Adipose tissue (tissue), 3 donors: Measurements from ENCODE around the gene TIFAB. TPM values are rescaled to one million over a fixed set of nuclear protein-coding genes. Genes with fewer than 3 reads are reported as not detected.

ENCODE experiments used
- H3K27ac ChIP-seq: one replicate; pipeline ENCODE4 v1.5.1; 2013; ENCODE audit warnings: low read depth, low read length
- WGBS, 3 donors: extraction: QIAGEN DNeasy Blood & Tissue Kit; methylation state at CpG; one replicate each; pipeline ENCODE4 v1.1.7; 2013; 5-methylcytosine and 5-hydroxymethylcytosine counted together
- polyA plus RNA-seq, 3 donors: library from polyadenylated mRNA; stranded (reverse); fragments of 200-250 nt; gene quantifications; one replicate each; pipeline ENCODE4 v1.2.3, GENCODE V29; 2013
- donor health status: healthy with polysubstance abuse.
- donor health status: Bipolar disorder and iron deficiency.
- donor health status: healthy.

The TIFAB gene
- polyA plus RNA-seq, 3 donors = 0.01 TPM; not detected in 2

GRCh38 chr5:135465391-135466122 lies 13.4 kb upstream of the TIFAB start:
- WGBS, 3 donors = 51 to 67% (median 64%) methylated on average over 12 of the region's 12 CpGs

DNA sequence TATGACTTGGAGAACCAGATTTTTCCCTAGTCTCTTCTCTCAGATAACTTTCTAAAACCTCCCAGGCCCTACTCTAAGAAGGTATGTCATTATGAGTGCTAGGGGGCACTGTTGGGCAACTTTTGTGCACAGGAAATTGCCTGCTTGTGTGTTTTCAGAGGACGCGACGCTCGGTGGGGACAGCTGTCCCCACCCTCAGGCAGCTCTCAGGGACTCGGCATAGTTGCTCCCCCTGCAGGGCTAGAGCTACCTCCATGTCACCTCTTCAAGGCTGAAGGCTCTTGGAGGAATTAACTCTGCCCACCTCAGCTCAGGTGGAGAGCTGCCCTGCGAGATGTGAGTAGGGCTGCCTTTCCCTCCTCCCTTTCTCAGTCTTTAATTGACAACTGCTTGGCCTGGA lies 10.2 kb upstream of the TIFAB start:
- 11 to 20% (median 18%) methylated on average over 6 of the region's 6 CpGs for WGBS, 3 donors
- H3K27ac ChIP-seq = no peak overlapping the region

More at GRCh38 chr5:135465391-135466122, 13.4 kb upstream of the TIFAB start:
- no peak overlapping the region for H3K27ac ChIP-seq

DNA sequence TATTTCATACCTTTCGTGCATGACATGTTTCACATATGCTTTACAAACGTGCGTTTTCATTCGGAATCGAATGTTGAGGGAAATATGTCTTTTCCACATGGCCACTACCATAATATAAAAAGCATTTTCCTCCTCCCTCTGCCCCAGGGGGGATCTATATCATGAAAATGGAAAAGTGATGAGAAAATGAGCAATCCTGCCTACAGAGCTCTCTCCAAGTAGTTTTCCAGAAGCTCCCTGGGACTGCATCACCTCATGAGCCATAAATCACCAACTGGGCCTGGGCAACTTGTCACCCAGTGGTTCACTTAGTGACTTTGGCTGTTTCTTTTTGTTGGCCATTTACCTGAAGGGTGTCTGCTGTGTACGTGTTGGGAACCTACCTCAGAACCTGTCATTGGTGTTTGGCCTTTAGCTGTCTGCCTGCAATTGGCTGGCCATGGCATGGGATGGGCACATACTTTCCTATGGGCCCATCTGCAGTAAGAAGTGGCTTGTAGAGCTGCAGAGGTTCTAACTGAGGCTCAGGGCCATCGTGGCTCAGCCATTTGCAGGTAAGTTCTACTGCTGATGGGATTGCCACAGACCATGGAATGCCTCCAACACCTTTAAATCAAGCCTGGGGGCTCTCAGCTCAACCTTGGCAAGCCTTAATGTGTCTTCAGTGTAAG lies 9.5 kb upstream of the TIFAB start:
- no peak overlapping the region for H3K27ac ChIP-seq
- 79 to 81% (median 81%) methylated on average over 7 of the region's 7 CpGs for WGBS, 3 donors

GRCh38 chr5:135460246-135461033 lies 8.3 kb upstream of the TIFAB start:
- 65 to 73% (median 69%) methylated on average over 11 of the region's 11 CpGs for WGBS, 3 donors
- no peak overlapping the region for H3K27ac ChIP-seq

- no peak overlapping the region for H3K27ac ChIP-seq
- WGBS, 3 donors = 29 to 30% (median 29%) methylated on average over 5 of the region's 5 CpGs
Observed at GRCh38 chr5:135458921-135459331, 6.8 kb upstream of the TIFAB start.

DNA sequence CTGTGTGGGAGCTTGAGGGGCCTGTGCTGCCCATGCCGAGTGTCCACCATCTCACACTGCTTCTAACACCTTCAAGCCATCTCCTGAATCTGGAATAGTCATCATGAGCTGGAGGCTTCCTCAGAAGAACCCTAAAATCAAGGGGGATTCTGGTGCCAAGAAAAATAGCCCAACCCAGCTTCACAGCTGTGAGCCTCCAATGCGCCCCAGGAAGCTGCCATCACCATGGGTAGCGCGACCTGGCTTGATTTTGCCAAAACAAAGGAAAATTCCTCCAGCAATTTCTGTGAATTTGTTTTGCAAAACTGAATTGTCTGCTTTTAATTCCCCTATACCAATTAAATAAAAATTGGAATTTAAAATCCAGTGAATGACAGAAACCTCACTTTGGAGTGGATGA lies 6.2 kb upstream of the TIFAB start:
- H3K27ac ChIP-seq = no peak overlapping the region
- WGBS, 3 donors = 93 to 95% (median 94%) methylated on average over 4 of the region's 4 CpGs

- WGBS, 3 donors = 38 to 60% (median 52%) methylated on average over 9 of the region's 9 CpGs
- no peak overlapping the region for H3K27ac ChIP-seq
Observed at GRCh38 chr5:135457424-135458071, 5.4 kb upstream of the TIFAB start.

DNA sequence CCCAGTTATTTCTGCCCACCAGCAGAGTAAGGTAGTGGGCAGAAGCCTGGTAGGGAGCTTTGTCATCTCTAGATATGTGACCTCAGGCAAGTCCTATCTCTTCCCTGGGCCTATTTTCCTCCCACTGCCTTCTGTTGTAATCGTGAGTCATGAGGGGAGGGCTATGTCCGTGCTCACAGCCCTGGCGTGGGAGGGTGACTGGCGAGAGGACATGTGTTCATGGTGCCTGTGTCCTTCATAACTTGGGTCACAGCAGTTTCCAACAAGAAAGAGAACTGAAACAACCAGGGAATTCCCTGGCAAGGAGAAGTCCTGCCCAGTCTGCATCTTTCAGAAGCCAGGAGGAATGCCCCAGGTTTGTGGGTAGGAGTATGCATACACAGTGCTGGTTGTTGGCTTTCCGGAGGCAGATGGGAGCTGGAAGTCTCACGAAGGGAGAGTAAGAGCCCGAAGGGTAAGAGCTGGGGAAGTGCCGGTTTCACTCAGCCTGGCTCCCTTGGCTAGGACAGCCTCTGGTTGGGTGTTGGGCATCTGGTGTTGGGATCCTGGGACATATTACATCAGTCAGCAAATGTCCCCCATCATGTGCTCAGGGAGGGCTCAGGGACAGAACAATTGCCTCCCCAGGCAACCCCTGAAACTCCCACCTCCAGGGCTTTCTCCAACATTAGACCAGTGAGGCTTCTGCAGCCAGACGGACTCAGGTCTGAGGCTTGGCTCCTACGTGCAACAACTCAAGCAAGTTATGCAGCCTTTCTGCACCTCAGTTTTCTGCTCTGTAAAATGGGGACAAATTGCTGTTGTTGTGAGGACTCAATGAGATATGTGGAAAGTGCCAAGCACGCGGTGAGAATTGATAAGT lies 4.3 kb upstream of the TIFAB start:
- H3K27ac ChIP-seq = no peak overlapping the region
- WGBS, 3 donors = 69 to 74% (median 71%) methylated on average over 11 to 12 of the region's 12 CpGs

GRCh38 chr5:135455876-135456237 lies 3.7 kb upstream of the TIFAB start:
- WGBS, 3 donors = 71 to 92% (median 92%) methylated on average over 4 of the region's 4 CpGs

GRCh38 chr5:135454946-135455345 lies 2.8 kb upstream of the TIFAB start:
- no peak overlapping the region for H3K27ac ChIP-seq
- 81 to 97% (median 95%) methylated on average over 3 of the region's 3 CpGs for WGBS, 3 donors

More at GRCh38 chr5:135455876-135456237, 3.7 kb upstream of the TIFAB start:
- H3K27ac ChIP-seq = no peak overlapping the region

DNA sequence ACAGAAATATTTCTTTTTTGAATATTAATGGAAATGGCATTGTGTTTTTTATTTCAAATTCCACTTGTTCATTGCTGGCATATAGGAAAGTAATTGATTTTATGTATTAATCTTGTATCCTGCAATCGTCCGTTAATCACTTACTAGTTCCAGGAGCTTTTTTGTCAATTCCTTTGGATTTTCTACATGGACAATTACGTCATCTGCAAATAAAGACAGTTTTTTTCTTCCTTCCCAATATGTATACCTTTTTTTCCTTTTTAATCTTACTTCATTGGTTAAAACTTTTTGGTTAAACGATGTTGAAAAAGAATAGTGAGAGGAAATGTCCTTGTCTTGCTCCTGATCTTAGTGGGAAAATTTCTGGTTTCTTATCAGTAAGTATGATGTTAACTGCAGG lies 1.5 kb upstream of the TIFAB start:
- WGBS, 3 donors = 70 to 87% (median 75%) methylated on average over 4 of the region's 4 CpGs
- no peak overlapping the region for H3K27ac ChIP-seq

DNA sequence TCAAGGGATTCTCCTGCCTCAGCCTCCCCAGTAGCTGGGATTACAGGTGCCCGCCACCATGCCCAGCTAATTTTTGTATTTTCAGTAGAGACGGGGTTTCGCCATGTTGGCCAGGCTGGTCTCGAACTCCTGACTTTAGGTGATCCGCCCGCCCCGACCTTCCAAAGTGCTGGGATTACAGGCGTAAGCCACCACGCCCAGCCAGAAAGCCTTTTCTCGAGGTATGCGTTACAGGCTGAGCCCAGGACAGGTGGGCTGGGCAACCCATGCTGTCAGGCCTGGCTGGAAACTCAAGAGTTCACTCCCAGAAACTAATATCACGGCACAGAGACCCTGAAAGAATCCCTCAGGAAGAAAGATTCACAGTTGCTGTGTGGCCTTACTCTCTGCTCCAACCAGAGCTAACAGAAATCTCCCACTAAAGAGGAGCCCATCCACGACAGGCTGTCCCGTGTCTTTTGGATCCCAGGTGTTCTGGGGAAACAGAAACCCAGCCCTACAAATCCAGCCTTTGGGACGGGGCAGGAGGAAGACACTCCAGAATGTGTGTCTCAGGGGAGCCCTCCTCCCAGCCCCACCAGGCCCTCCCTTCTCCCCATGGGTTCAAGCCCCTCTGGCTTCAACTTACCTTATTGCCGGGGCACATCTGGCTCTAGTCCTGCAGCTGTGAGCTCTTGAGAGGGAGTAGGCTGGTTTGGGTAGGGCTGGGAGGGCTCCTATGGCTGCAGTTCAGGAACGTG lies 400 bp downstream of the TIFAB start:
- H3K27ac ChIP-seq = no peak overlapping the region
- WGBS, 3 donors = 84 to 87% (median 84%) methylated on average over 17 of the region's 17 CpGs

- WGBS, 3 donors = 83 to 94% (median 89%) methylated on average over 2 of the region's 2 CpGs
- H3K27ac ChIP-seq = no peak overlapping the region
Observed at GRCh38 chr5:135450952-135451351, 1.2 kb downstream of the TIFAB start.

GRCh38 chr5:135450336-135450735 lies 1.8 kb downstream of the TIFAB start:
- 73 to 83% (median 81%) methylated on average over 3 of the region's 3 CpGs for WGBS, 3 donors
- H3K27ac ChIP-seq = no peak overlapping the region

DNA sequence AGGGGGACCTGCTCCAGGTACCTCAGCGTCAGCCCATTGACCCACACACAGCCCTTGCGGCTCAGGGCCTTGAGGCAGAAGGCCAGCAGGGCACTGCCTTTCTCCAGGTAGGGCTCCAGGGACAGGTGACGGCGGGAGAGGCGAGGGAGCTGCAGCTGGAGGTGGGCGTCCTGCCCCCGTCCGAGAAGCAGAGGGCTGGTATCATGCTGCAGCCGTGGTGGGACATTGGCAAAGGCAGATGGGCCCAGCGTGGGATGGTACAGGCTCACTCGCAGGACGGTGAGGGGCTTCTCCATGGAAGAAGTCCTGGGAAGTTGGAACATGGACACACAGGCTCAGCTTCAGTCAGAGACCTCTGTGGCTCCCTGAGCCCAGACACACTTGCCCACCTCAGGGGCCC lies 2.5 kb downstream of the TIFAB start:
- 75 to 96% (median 94%) methylated on average over 12 of the region's 12 CpGs for WGBS, 3 donors
- no peak overlapping the region for H3K27ac ChIP-seq

- 74 to 81% (median 78%) methylated on average over 9 of the region's 9 CpGs for WGBS, 3 donors
- no peak overlapping the region for H3K27ac ChIP-seq
Observed at GRCh38 chr5:135448791-135449507, 3.2 kb downstream of the TIFAB start.
